ENCODE results near the gene PPP1R1B. TPM values are rescaled to one million over a fixed set of nuclear protein-coding genes. Genes with fewer than 3 reads are reported as not detected.

Gene PPP1R1B
- total RNA-seq, 1 donor from 2014 or later: 1.2 TPM

- no peak for DNase-seq (ENCODE audit: low spot score)
- intact Hi-C loops (cut with DNase I): no loop called here
Observed at GRCh38 chr17:39612291-39612894, 14.4 kb upstream of the PPP1R1B start.

GRCh38 chr17:39612935-39613464, 13.8 kb upstream of the PPP1R1B start:
- intact Hi-C loops (cut with DNase I): no loop called here

GRCh38 chr17:39614545-39615157, 12.1 kb upstream of the PPP1R1B start:
- DNase-seq (ENCODE audit: low spot score): no peak
- intact Hi-C loops (cut with DNase I): loop anchor here (5.0 kb wide), 1 partner anchor 42 kb away; no protein-coding TSS in a partner anchor

More at GRCh38 chr17:39612935-39613464, 13.8 kb upstream of the PPP1R1B start:
- DNase-seq (ENCODE audit: low spot score): no peak

DNA sequence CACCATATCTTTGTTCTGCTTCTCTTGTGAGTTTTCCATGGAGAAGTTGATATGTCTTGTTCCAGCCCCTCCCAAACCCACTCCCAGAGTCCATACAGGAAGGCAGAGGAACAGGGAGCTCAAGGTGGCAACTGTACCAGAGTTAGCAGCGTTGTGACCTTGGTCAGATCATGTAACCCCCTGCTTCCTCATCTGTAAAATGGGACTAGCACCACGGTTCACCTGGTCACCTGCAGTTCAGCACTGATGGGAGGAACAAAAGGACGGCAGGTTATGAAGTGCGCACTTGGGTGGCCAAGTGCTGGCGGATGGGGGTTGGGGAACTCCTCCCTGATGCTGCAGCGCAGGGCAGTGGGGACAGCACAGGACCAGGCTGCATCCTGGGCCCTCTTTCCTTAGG, 11.3 kb upstream of the PPP1R1B start:
- no peak for DNase-seq (ENCODE audit: low spot score)
- intact Hi-C loops (cut with DNase I): loop anchor here (5.0 kb wide), 1 partner anchor 43 kb away; no protein-coding TSS in a partner anchor

GRCh38 chr17:39617100-39617445, 9.7 kb upstream of the PPP1R1B start:
- DNase-seq (ENCODE audit: low spot score): no peak
- intact Hi-C loops (cut with DNase I): loop anchor here (5.0 kb wide), 1 partner anchor 45 kb away; no protein-coding TSS in a partner anchor

DNA sequence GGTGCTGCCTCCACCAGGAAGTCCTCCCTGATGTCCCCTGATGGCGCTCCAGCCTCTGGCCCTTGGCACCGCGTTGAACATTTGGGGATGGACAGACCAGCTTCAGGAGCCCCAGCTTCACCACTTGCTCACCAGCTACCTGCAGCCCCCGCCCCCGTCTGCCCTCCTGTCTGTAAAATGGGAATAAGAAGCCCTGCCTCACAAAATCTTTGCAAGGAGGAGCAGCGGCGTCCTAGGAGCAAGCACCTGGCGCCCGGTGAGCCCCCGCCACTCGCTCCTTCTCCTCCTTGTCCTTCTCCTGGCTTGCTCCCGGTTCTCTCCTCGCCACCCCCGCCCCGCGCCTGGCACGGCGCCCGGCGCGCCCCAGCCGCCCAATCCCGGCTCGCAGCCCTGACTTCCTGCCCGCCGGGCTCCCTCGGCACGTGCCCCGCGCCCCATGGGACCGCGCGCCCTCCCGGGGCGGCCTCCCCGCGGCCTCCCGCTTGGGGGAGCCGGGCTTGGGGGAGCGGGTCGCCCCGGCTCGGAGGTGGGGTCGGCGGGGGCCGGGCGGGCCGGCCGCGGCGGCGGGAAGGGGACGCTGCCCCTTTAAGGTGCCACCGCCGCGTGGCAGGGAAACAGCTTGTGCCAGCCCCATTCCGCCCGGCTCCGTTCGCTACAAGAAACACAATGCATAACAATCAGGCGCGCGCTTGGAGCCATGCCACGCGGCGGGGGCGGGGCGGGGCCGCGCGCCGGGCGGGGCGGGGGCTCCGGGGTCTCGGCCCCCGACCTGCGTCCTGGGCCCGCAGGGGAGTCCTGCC, 9.1 kb upstream of the PPP1R1B start:
- peak; percentile 81 for DNase-seq (ENCODE audit: low spot score)
- intact Hi-C loops (cut with DNase I): loop anchor here (5.0 kb wide), 1 partner anchor 45 kb away; no protein-coding TSS in a partner anchor

- no peak for DNase-seq (ENCODE audit: low spot score)
- intact Hi-C loops (cut with DNase I): loop anchor here (5.0 kb wide), 1 partner anchor 46 kb away; no protein-coding TSS in a partner anchor
Observed at GRCh38 chr17:39618246-39618913, 8.4 kb upstream of the PPP1R1B start.

DNA sequence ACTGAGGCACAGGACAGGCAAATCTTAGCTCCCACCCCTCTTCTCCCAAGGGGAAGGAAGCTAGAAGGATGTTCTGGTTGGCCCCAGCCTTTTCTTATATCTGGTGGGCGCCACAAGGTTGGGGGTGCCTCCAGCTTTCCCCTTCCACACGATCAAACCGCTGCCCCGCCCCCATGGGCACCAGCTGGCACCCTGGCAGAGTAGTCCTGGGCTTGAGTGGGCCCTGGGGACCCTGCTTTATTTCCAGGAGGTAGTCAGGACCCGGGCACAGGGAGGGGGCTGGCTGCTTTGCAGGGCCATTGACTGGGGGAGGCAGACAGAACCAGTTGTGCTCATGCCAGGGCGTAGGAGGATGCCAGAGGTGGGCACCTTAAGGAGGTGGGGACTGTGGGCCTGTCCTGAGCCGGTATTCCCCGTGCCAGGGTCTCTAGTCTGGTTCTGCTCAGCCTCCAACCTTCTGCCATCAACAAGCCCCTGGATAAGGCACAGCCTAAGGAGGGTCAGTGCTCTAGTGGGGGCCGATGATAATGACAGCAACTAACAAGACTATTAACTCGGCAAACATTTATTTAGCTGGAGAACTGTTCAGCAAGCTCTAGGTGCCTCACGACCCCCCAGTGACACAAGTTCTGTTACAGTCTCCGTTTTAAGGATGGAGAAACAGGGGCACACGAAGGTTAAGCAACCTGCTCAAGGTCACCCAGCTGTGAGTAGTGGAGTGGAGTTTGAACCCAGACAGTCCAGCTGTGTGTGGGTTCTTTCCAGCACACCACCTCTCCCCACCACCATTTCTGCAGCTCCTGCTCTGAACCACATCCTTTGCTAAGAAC, 7.6 kb upstream of the PPP1R1B start:
- intact Hi-C loops (cut with DNase I): loop anchor here (5.0 kb wide), 1 partner anchor 47 kb away; no protein-coding TSS in a partner anchor
- DNase-seq (ENCODE audit: low spot score): no peak

- no peak for DNase-seq (ENCODE audit: low spot score)
- intact Hi-C loops (cut with DNase I): loop anchor here (5.0 kb wide), 3 partner anchors 47 to 133 kb away; no protein-coding TSS in a partner anchor
Observed at GRCh38 chr17:39619786-39620101, 7.0 kb upstream of the PPP1R1B start.

DNA sequence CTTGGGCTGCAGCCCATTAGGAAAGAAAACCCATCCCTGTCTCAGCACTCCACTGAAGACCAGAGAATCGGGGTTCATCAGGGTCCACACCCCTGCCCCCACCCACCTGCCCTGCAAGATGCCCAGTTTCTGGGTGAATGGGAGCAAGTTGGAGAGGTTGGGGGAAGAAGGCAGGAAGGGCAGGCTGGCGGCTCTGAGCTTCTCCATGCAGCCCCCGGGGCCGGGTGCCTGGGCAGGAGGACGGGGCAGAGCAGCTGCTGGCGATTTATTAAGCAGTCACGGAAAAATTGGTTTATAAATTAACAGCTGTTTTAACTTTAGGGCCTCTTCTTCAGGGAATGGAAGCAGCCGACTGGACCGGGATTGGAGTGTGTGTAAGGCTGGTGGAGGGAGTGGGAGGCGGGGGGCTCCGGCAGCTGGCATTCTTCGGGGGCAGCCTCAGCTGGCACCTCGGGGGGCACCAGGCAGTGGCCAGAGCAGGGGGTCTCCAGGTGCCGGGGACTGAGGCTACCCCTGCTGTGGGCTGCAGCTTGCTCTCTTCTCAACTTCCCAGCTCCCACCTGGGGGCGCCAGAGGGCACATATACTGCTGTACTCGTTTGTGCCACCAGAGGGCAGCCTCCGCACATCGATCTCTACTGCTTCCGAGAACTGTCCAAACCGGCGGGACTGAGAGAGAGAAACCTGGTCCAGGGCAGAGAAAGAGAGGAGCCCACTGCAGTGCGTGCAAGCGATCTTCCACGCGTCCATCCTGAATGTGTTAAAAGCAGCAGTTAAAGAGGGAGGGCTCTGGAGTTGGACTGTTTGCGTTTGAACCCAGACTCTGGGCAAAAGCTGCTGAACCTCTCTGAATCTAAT, 5.0 kb upstream of the PPP1R1B start:
- intact Hi-C loops (cut with DNase I): loop anchor here (1.0 to 5.0 kb wide), 3 partner anchors 74 to 131 kb away; no protein-coding TSS in a partner anchor
- DNase-seq (ENCODE audit: low spot score): peak; percentile 96

DNA sequence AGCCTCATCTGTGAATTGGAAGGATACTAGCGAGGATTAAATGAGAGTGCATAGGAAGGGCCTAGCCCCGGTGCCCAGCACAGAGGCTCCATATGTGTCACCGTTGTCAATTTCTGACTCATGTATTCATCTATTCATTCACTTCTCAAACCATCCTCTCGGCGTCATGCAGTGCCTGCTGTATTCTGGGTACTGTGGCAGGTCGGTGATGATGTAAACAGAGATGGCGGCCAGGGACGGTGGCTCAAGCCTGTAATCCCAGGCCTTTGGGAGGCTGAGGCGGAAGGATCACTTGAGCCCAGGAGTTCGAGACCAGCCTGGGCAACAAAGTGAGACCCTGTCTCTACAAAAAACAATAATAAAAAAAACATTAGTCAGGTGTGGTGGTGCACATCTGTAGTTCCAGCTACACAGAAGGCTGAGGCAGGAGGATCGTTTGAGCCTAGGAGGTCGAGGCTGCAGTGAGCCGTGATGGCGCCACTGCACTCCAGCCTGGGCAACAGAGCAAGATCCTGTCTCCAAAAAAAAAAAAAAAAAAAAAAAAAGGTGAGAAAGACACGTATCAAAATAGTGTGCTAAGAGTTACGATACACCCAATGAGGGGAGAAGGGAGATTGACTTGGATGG, 4.3 kb upstream of the PPP1R1B start:
- intact Hi-C loops (cut with DNase I): loop anchor here (1.0 to 5.0 kb wide), 3 partner anchors 75 to 130 kb away; no protein-coding TSS in a partner anchor
- DNase-seq (ENCODE audit: low spot score): no peak

- intact Hi-C loops (cut with DNase I): loop anchor here (5.0 kb wide), 2 partner anchors 96 to 129 kb away; no protein-coding TSS in a partner anchor
- DNase-seq (ENCODE audit: low spot score): peak; percentile 94
Observed at GRCh38 chr17:39623356-39623950, 3.3 kb upstream of the PPP1R1B start.

- intact Hi-C loops (cut with DNase I): loop anchor here (5.0 kb wide), 2 partner anchors 97 to 128 kb away; no protein-coding TSS in a partner anchor
Observed at GRCh38 chr17:39624313-39624712, 2.4 kb upstream of the PPP1R1B start.

DNA sequence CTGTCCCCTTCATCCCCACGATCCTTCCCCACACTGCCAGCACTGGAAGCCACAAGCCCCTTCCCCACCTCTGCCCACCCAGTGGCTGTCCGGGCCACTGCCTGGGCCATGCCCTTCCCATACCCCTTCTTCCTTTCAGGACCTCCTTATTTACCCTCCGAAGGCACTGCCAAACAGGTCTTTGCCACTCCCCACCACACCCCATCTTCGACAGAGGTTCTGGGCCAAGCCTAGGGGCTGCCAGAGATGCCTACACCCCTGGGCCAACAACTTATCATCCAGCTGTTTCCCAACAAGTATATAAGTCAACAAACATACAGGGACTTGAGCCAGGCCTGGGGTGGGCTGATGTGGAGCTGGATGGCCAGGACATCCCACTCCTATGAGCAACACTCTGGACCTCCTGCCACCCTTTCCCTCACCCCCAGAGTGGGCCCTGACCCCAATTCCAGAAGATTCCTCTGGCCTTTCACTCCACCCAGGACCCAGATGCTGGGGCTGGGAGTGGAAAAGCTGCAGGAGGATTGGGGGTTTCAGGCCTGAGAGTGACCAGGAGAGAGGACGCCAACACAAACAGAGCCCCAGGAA, 1.5 kb upstream of the PPP1R1B start:
- DNase-seq (ENCODE audit: low spot score): no peak
- intact Hi-C loops (cut with DNase I): no loop called here

More at GRCh38 chr17:39624313-39624712, 2.4 kb upstream of the PPP1R1B start:
- DNase-seq (ENCODE audit: low spot score): no peak

DNA sequence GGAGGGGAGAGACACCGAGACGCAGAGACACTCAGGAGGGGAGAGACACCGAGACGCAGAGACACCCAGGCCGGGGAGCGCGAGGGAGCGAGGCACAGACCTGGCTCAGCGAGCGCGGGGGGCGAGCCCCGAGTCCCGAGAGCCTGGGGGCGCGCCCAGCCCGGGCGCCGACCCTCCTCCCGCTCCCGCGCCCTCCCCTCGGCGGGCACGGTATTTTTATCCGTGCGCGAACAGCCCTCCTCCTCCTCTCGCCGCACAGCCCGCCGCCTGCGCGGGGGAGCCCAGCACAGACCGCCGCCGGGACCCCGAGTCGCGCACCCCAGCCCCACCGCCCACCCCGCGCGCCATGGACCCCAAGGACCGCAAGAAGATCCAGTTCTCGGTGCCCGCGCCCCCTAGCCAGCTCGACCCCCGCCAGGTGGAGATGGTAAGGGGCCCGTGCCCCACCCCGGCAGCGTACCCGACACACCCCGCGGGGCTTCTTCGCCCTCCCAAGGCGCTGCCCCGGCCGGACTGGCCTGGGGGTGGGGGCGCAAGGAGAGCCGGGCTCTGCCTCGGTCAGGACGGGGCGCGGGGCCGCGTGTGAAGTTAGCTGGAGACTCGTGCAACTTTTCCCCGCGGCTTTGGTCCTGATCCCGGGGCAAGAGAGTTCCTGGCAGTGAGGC, 427 bp downstream of the PPP1R1B start:
- no peak for DNase-seq (ENCODE audit: low spot score)
- intact Hi-C loops (cut with DNase I): no loop called here
